ACC112 (cell line): ENCODE measurements around the gene SEC22A.
"Not testable (repeated sequence)": the region's sequence is repeated elsewhere in the genome, so short reads cannot be mapped to it uniquely, and the experiment has no call there.

ENCODE experiments used
- H2AFZ ChIP-seq: fragments of 200-600 bp; sonication (generic); one replicate; pipeline ENCODE4 v1.6.0; 2017; ENCODE audit warnings: antibody characterized with exemption, low read length; ENCODE audit not compliant: unreplicated experiment
- H3K27ac ChIP-seq: fragments of 200-600 bp; sonication (generic); 2 replicates; pipeline ENCODE4 v1.5.1; 2014; ENCODE audit warnings: low read depth, mild to moderate bottlenecking, antibody characterized with exemption, low read length, moderate library complexity
- H3K27me3 ChIP-seq: fragments of 200-600 bp; sonication (generic); 2 replicates; pipeline ENCODE4 v1.6.1; 2014; ENCODE audit warnings: mild to moderate bottlenecking, antibody characterized with exemption, low read length, moderate library complexity, mixed read lengths; ENCODE audit not compliant: insufficient read depth
- H3K36me3 ChIP-seq: fragments of 200-600 bp; sonication (generic); 2 replicates; pipeline ENCODE4 v1.6.1; 2016; ENCODE audit warnings: mild to moderate bottlenecking, antibody characterized with exemption, low read length, moderate library complexity, mixed read lengths; ENCODE audit not compliant: insufficient read depth
- H3K4me1 ChIP-seq: fragments of 200-600 bp; sonication (generic); one replicate; pipeline ENCODE4 v1.6.1; 2016; ENCODE audit warnings: low read length, mixed read lengths; ENCODE audit not compliant: insufficient read depth, unreplicated experiment, control insufficient read depth
- H3K4me3 ChIP-seq: fragments of 200-600 bp; sonication (generic); 2 replicates; pipeline ENCODE4 v1.5.1; 2014; ENCODE audit warnings: mild to moderate bottlenecking, low read depth, low read length
- H3K79me2 ChIP-seq: fragments of 200-600 bp; sonication (generic); one replicate; pipeline ENCODE4 v1.6.0; 2016; ENCODE audit warnings: low read length; ENCODE audit not compliant: control insufficient read depth, unreplicated experiment, insufficient read depth

SEC22A gene

GRCh38 chr3:123180791-123181190 is 21.0 kb upstream of the SEC22A start:
- Histone ChIP-seq H3K36me3 (no peaks in the 10 kb centered on the region), H3K4me1 (no peaks in the 10 kb centered on the region)

GRCh38 chr3:123186695-123187094 is 15.0 kb upstream of the SEC22A start:
- Histone ChIP-seq H3K4me1 (no peaks in the 10 kb centered on the region), H3K36me3 (no peaks in the 10 kb centered on the region), H3K4me3 (no peak overlapping the region), H3K27ac (no peak overlapping the region), H2AFZ (no peak overlapping the region), H3K79me2 (no peaks in the 10 kb centered on the region), H3K27me3 (no peaks in the 10 kb centered on the region)

More at GRCh38 chr3:123180791-123181190, 21.0 kb upstream of the SEC22A start:
- Histone ChIP-seq H3K27ac (no peak overlapping the region), H3K79me2 (no peaks in the 10 kb centered on the region), H2AFZ (no peak overlapping the region), H3K27me3 (no peaks in the 10 kb centered on the region), H3K4me3 (no peak overlapping the region)

- Histone ChIP-seq H3K36me3 (no peaks in the 10 kb centered on the region), H2AFZ (no peak overlapping the region), H3K4me3 (no peak overlapping the region), H3K27me3 (no peaks in the 10 kb centered on the region), H3K4me1 (no peaks in the 10 kb centered on the region), H3K27ac (no peak overlapping the region), H3K79me2 (no peaks in the 10 kb centered on the region)
Observed at GRCh38 chr3:123188058-123188457, 13.7 kb upstream of the SEC22A start.

- H3K4me1 ChIP-seq: no peaks in the 10 kb centered on the region
- H3K27me3 ChIP-seq: no peaks in the 10 kb centered on the region
Observed at GRCh38 chr3:123193448-123194101, 8.2 kb upstream of the SEC22A start.

GRCh38 chr3:123194552-123194951 is 7.2 kb upstream of the SEC22A start:
- no peaks in the 10 kb centered on the region for H3K4me1 ChIP-seq
- no peaks in the 10 kb centered on the region for H3K36me3 ChIP-seq
- H3K27me3 ChIP-seq: no peaks in the 10 kb centered on the region
- H3K4me3 ChIP-seq: no peak overlapping the region
- no peak overlapping the region for H3K27ac ChIP-seq
- no peak overlapping the region for H2AFZ ChIP-seq
- no peaks in the 10 kb centered on the region for H3K79me2 ChIP-seq

More at GRCh38 chr3:123193448-123194101, 8.2 kb upstream of the SEC22A start:
- Histone ChIP-seq H2AFZ (no peak overlapping the region), H3K4me3 (no peak overlapping the region), H3K27ac (no peak overlapping the region), H3K36me3 (no peaks in the 10 kb centered on the region), H3K79me2 (no peaks in the 10 kb centered on the region)

- Histone ChIP-seq H3K4me1 (peaks cover 8% of the 10 kb centered on the region), H3K79me2 (peaks cover 15% of the 10 kb centered on the region), H2AFZ (no peak overlapping the region), H3K27ac (no peak overlapping the region), H3K27me3 (no peaks in the 10 kb centered on the region), H3K36me3 (no peaks in the 10 kb centered on the region), H3K4me3 (no peak overlapping the region)
Observed at GRCh38 chr3:123198372-123198771, 3.4 kb upstream of the SEC22A start.

- H3K27ac ChIP-seq: no peak overlapping the region
- peak overlapping the region; percentile 97 for H2AFZ ChIP-seq
- H3K36me3 ChIP-seq: no peaks in the 10 kb centered on the region
- H3K79me2 ChIP-seq: peaks cover 38% of the 10 kb centered on the region
- peaks cover 9% of the 10 kb centered on the region for H3K4me1 ChIP-seq
- peak overlapping the region; percentile 95 for H3K4me3 ChIP-seq
- no peaks in the 10 kb centered on the region for H3K27me3 ChIP-seq
Observed at GRCh38 chr3:123201223-123201556, 553 bp upstream of the SEC22A start.

- Histone ChIP-seq H3K79me2 (peaks cover 45% of the 10 kb centered on the region), H3K27ac (no peak overlapping the region), H3K36me3 (no peaks in the 10 kb centered on the region), H3K4me3 (peak overlapping the region; percentile 95), H2AFZ (peak overlapping the region; percentile 71), H3K4me1 (peaks cover 9% of the 10 kb centered on the region), H3K27me3 (no peaks in the 10 kb centered on the region)
Observed at GRCh38 chr3:123202451-123202850, 708 bp downstream of the SEC22A start.

GRCh38 chr3:123218990-123219389 is 17.2 kb downstream of the SEC22A start:
- Histone ChIP-seq H3K79me2 (peaks cover 8% of the 10 kb centered on the region), H3K36me3 (peaks cover 3% of the 10 kb centered on the region; the same call in 1 of the 2 replicates), H3K27me3 (no peaks in the 10 kb centered on the region), H3K4me3 (no peak overlapping the region), H2AFZ (no peak overlapping the region), H3K4me1 (no peaks in the 10 kb centered on the region), H3K27ac (no peak overlapping the region)

- H2AFZ ChIP-seq, H3K4me1 ChIP-seq, H3K27ac ChIP-seq, H3K27me3 ChIP-seq, H3K4me3 ChIP-seq, H3K79me2 ChIP-seq: not testable (repeated sequence)
- peaks cover 16% of the 10 kb centered on the region for H3K36me3 ChIP-seq
Observed at GRCh38 chr3:123221369-123221768, 19.6 kb downstream of the SEC22A start.

- no peaks in the 10 kb centered on the region for H3K79me2 ChIP-seq
- H3K27me3 ChIP-seq: no peaks in the 10 kb centered on the region
- peaks cover 41% of the 10 kb centered on the region for H3K36me3 ChIP-seq
- H3K4me1 ChIP-seq: no peaks in the 10 kb centered on the region
- no peak overlapping the region for H3K4me3 ChIP-seq
- no peak overlapping the region for H3K27ac ChIP-seq
- no peak overlapping the region for H2AFZ ChIP-seq
Observed at GRCh38 chr3:123225016-123225415, 23.3 kb downstream of the SEC22A start.
